DOHH2 (cell line): Measurements from ENCODE around the gene PLG.

ENCODE experiments used
- H3F3A ChIP-seq: fragments of 200-600 bp; sonication (generic), shearing (Covaris generic); 2 replicates; pipeline ENCODE4 v1.6.0; 2016; ENCODE audit warnings: antibody characterized with exemption, mild to moderate bottlenecking; ENCODE audit not compliant: control insufficient read depth, insufficient read depth
- H3K27ac ChIP-seq: fragments of 200-600 bp; sonication (generic); 2 replicates; pipeline ENCODE4 v1.5.1; 2014; ENCODE audit warnings: low read depth, mild to moderate bottlenecking, low read length, moderate library complexity
- H3K27me3 ChIP-seq: fragments of 200-600 bp; sonication (generic); 2 replicates; pipeline ENCODE4 v1.6.1; 2014; ENCODE audit warnings: mild to moderate bottlenecking, low read length, mixed read lengths; ENCODE audit not compliant: control insufficient read depth
- H3K36me3 ChIP-seq: fragments of 200-600 bp; sonication (generic); 2 replicates; pipeline ENCODE4 v1.6.1; 2014; ENCODE audit warnings: mild to moderate bottlenecking, low read length, moderate library complexity, mixed read lengths; ENCODE audit not compliant: control insufficient read depth
- H3K4me1 ChIP-seq: fragments of 200-600 bp; sonication (generic); 2 replicates; pipeline ENCODE4 v1.6.1; 2014; ENCODE audit warnings: mild to moderate bottlenecking, low read length, mixed read lengths; ENCODE audit not compliant: control insufficient read depth
- H3K4me2 ChIP-seq: fragments of 200-600 bp; sonication (generic); 2 replicates; pipeline ENCODE4 v1.6.0; 2014; ENCODE audit warnings: mild to moderate bottlenecking, low read length, moderate library complexity
- H3K4me3 ChIP-seq: fragments of 200-600 bp; sonication (generic); 2 replicates; pipeline ENCODE4 v1.5.1; 2014; ENCODE audit warnings: mild to moderate bottlenecking, low read length, mixed read lengths
- H3K79me2 ChIP-seq: fragments of 200-600 bp; sonication (generic); 2 replicates; pipeline ENCODE4 v1.6.1; 2014; ENCODE audit warnings: mild to moderate bottlenecking, low read length, mixed read lengths; ENCODE audit not compliant: control insufficient read depth
- H3K9me2 ChIP-seq: fragments of 200-600 bp; sonication (generic); replicated peaks from 2 replicates; pipeline ENCODE4 v1.6.1; 2014; ENCODE audit warnings: mild to moderate bottlenecking, low read length, mixed read lengths; ENCODE audit not compliant: control insufficient read depth
- H3K9me3 ChIP-seq: fragments of 200-600 bp; sonication (generic); 2 replicates; pipeline ENCODE4 v1.6.1; 2014; ENCODE audit warnings: antibody characterized with exemption, low read length, mixed read lengths; ENCODE audit not compliant: control insufficient read depth, insufficient read depth
- H4K20me1 ChIP-seq: fragments of 200-600 bp; sonication (generic); 2 replicates; pipeline ENCODE4 v1.6.0; 2014; ENCODE audit warnings: low read depth, mild to moderate bottlenecking, antibody characterized with exemption, low read length, moderate library complexity; ENCODE audit not compliant: control insufficient read depth, insufficient read depth
- CTCF ChIP-seq: fragments of 200-600 bp; sonication (generic); IDR thresholded peaks from one replicate; pipeline ENCODE4 v1.5.1; 2014; ENCODE audit warnings: antibody characterized with exemption, mild to moderate bottlenecking, low read depth, low read length; ENCODE audit not compliant: poor library complexity, severe bottlenecking
- EZH2phosphoT487 ChIP-seq: fragments of 200-600 bp; sonication (generic); IDR thresholded peaks from 2 replicates; pipeline ENCODE4 v1.6.1; 2017; ENCODE audit warnings: borderline replicate concordance, mild to moderate bottlenecking, antibody characterized with exemption, low read length, moderate library complexity, mixed read lengths

The PLG gene

GRCh38 chr6:160793652-160794051 lies 91.6 kb downstream of the PLG start:
- H3K36me3 ChIP-seq = no peaks in the 10 kb centered on the region

GRCh38 chr6:160795721-160796120 lies 93.7 kb downstream of the PLG start:
- H3K79me2 ChIP-seq = no peaks in the 10 kb centered on the region
- H4K20me1 ChIP-seq = no peaks in the 10 kb centered on the region
- H3K36me3 ChIP-seq = no peaks in the 10 kb centered on the region
- H3K27ac ChIP-seq = no peak overlapping the region
- no peaks in the 10 kb centered on the region for H3K9me2 ChIP-seq
- H3K27me3 ChIP-seq = 0 out of 2 replicates have a peak, but pooled peaks cover 3% of the 10 kb centered on the region
- H3K9me3 ChIP-seq = peaks cover 7% of the 10 kb centered on the region
- no peaks in the 10 kb centered on the region for H3K4me1 ChIP-seq
- no peaks in the 10 kb centered on the region for H3F3A ChIP-seq
- no peak overlapping the region for H3K4me2 ChIP-seq
- no peak overlapping the region for H3K4me3 ChIP-seq
- TF ChIP-seq CTCF = no peak
- TF ChIP-seq EZH2phosphoT487 = no peak

More at GRCh38 chr6:160793652-160794051, 91.6 kb downstream of the PLG start:
- Histone ChIP-seq H3K4me2 (no peak overlapping the region), H3K4me1 (peaks cover 5% of the 10 kb centered on the region), H3K27ac (no peak overlapping the region), H3K27me3 (0 out of 2 replicates have a peak, but pooled peaks cover 3% of the 10 kb centered on the region), H3F3A (no peaks in the 10 kb centered on the region), H3K79me2 (no peaks in the 10 kb centered on the region), H3K9me3 (peaks cover 4% of the 10 kb centered on the region), H3K9me2 (no peaks in the 10 kb centered on the region), H3K4me3 (no peak overlapping the region), H4K20me1 (no peaks in the 10 kb centered on the region)
- no peak for TF ChIP-seq CTCF
- TF ChIP-seq EZH2phosphoT487 = no peak

GRCh38 chr6:160798625-160799024 lies 96.6 kb downstream of the PLG start:
- H3K4me1 ChIP-seq = no peaks in the 10 kb centered on the region
- H3K9me3 ChIP-seq = peaks cover 7% of the 10 kb centered on the region
- TF ChIP-seq EZH2phosphoT487 (no peak), CTCF (no peak)
- no peaks in the 10 kb centered on the region for H3K9me2 ChIP-seq
- no peaks in the 10 kb centered on the region for H3K79me2 ChIP-seq
- H3K4me3 ChIP-seq = no peak overlapping the region
- no peaks in the 10 kb centered on the region for H3K36me3 ChIP-seq
- H3K27me3 ChIP-seq = 0 out of 2 replicates have a peak, but pooled peaks cover 3% of the 10 kb centered on the region
- no peaks in the 10 kb centered on the region for H3F3A ChIP-seq
- no peak overlapping the region for H3K4me2 ChIP-seq
- no peak overlapping the region for H3K27ac ChIP-seq
- no peaks in the 10 kb centered on the region for H4K20me1 ChIP-seq
